ENCODE measurements around the gene C14orf180. TPM values are rescaled to one million over a fixed set of nuclear protein-coding genes. Genes with fewer than 3 reads are reported as not detected.

C14orf180 gene
- total RNA-seq, 1 donor from 2014 or later, result 1.7 TPM

DNA sequence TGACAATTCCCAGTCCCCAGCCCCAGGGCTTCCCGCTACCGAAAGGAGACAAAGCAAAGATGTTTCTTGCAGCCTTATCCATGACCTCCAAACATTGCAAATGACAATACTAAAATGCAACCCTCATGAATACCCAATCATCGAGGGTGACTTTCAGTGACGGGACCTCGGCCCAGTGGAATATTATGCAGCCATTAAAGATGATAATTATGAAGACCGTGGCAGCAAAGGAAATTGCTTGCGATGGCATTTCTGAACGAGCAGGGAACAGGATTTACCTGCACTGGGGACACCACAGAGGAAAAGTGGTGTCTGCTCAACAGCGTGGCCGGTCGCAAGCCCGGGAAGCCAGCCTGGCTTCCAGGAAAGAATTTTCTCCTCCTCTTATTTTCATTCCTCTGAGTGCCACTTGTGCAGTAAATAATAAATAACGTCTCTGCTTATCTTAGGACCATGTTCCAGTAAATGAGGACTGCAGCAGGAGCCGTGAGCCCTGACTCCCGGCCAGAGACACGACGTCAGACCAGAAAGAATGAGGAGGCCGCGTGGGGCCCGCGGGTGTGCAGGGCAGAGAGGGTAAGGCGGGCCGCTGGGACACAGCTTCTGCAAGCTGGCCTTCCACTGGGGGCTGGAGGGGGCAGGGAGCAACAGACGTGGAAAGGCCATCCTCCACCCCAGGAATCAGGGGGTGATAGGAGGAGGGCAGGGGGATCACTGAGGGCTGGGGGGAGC lies 6.6 kb downstream of the C14orf180 start:
- Histone ChIP-seq H3K27ac (no peak overlapping the region), H3K9me3 (no peaks in the 10 kb centered on the region), H3K36me3 (no peaks in the 10 kb centered on the region), H3K4me3 (no peak overlapping the region), H3K4me1 (no peaks in the 10 kb centered on the region), H3K27me3 (no peaks in the 10 kb centered on the region)
- no peak for TF ChIP-seq POLR2AphosphoS5 (IDR thresholded peaks at IDR 0.05; ENCODE audit: insufficient read depth in 1 of 2, low read depth in 1 of 2)
- no peak for TF ChIP-seq POLR2A (IDR thresholded peaks at IDR 0.05)
- TF ChIP-seq, protein P1, sequence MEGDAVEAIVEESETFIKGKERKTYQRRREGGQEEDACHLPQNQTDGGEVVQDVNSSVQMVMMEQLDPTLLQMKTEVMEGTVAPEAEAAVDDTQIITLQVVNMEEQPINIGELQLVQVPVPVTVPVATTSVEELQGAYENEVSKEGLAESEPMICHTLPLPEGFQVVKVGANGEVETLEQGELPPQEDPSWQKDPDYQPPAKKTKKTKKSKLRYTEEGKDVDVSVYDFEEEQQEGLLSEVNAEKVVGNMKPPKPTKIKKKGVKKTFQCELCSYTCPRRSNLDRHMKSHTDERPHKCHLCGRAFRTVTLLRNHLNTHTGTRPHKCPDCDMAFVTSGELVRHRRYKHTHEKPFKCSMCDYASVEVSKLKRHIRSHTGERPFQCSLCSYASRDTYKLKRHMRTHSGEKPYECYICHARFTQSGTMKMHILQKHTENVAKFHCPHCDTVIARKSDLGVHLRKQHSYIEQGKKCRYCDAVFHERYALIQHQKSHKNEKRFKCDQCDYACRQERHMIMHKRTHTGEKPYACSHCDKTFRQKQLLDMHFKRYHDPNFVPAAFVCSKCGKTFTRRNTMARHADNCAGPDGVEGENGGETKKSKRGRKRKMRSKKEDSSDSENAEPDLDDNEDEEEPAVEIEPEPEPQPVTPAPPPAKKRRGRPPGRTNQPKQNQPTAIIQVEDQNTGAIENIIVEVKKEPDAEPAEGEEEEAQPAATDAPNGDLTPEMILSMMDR (IDR thresholded peaks at IDR 0.05), result no peak
- intact Hi-C loops (cut with DNase I), result no loop called here
- DNase-seq (ENCODE audit: extremely low spot score in 2 of 2), result no peak

DNA sequence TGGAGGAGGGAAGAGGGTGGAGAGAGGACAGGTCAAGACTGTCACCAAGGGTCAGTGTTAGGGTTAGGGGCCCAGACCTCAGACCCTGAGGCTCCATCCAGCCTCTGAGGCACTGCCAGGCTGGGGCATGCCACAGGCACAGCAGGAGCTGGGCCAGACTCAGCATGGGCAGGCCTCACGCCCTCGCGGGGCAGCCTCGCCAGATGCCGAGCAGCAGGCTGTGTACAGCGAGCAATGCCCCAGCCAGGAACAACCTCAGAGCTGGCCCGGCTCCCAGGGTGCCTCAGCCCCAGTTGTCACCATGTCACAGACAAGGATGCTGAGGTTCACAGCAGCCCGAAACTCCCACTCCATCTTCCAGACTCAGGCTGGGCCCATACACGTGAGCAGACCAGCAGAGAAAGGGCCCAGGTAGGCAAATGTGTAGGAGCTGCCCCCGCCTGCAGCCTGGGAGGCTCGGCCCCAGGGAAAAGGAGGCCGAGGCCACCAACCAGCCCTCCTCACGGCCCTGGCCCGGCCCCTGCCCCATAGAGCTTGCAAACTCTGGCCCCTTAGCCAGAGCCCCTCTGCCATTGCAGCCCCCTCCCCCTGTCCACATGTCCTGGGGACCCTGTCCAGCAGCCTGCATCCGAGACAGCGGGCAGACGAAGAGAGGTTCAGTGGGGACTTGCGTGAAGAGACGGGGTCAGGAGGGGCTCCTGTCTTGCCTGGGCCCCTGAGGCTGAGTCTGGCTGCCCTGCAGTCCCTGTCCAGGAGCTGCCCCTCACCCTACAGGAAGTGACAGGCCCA lies 7.5 kb downstream of the C14orf180 start:
- Histone ChIP-seq H3K4me1 (no peaks in the 10 kb centered on the region), H3K9me3 (no peaks in the 10 kb centered on the region), H3K27ac (no peak overlapping the region), H3K4me3 (no peak overlapping the region), H3K27me3 (no peaks in the 10 kb centered on the region), H3K36me3 (no peaks in the 10 kb centered on the region)
- intact Hi-C loops (cut with DNase I), result no loop called here
- DNase-seq (ENCODE audit: extremely low spot score in 2 of 2), result no peak
- TF ChIP-seq POLR2AphosphoS5 (IDR thresholded peaks at IDR 0.05; ENCODE audit: insufficient read depth in 1 of 2, low read depth in 1 of 2) (no peak), POLR2A (IDR thresholded peaks at IDR 0.05) (no peak)
- TF ChIP-seq, protein P1 (IDR thresholded peaks at IDR 0.05), result no peak

DNA sequence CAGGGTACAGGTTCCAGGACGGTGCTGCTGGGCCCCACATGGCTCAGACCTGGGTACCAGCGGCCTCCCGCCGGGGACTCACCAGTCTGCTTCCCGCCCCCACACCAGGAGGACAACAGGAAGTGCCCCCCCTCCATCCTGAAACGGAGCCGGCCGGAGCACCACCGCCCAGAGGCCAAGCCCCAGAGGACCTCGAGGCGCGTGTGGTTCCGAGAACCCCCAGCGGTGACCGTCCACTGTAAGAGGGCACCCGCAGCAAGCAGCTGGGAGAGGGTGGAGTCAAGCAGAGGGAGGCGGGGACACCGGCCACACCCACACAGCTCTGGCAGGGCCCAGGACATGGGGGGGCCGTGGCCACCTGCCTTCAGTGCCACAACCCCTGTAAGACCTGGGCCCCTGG lies 8.1 kb downstream of the C14orf180 start:
- Histone ChIP-seq H3K4me3 (no peak overlapping the region), H3K36me3 (no peaks in the 10 kb centered on the region), H3K4me1 (no peaks in the 10 kb centered on the region), H3K9me3 (no peaks in the 10 kb centered on the region), H3K27me3 (no peaks in the 10 kb centered on the region), H3K27ac (no peak overlapping the region)
- no peak for DNase-seq (ENCODE audit: extremely low spot score in 2 of 2)
- no peak for TF ChIP-seq POLR2AphosphoS5 (IDR thresholded peaks at IDR 0.05; ENCODE audit: insufficient read depth in 1 of 2, low read depth in 1 of 2)
- TF ChIP-seq POLR2A (IDR thresholded peaks at IDR 0.05), result no peak
- TF ChIP-seq, protein P1 (IDR thresholded peaks at IDR 0.05), result no peak
- intact Hi-C loops (cut with DNase I), result no loop called here

DNA sequence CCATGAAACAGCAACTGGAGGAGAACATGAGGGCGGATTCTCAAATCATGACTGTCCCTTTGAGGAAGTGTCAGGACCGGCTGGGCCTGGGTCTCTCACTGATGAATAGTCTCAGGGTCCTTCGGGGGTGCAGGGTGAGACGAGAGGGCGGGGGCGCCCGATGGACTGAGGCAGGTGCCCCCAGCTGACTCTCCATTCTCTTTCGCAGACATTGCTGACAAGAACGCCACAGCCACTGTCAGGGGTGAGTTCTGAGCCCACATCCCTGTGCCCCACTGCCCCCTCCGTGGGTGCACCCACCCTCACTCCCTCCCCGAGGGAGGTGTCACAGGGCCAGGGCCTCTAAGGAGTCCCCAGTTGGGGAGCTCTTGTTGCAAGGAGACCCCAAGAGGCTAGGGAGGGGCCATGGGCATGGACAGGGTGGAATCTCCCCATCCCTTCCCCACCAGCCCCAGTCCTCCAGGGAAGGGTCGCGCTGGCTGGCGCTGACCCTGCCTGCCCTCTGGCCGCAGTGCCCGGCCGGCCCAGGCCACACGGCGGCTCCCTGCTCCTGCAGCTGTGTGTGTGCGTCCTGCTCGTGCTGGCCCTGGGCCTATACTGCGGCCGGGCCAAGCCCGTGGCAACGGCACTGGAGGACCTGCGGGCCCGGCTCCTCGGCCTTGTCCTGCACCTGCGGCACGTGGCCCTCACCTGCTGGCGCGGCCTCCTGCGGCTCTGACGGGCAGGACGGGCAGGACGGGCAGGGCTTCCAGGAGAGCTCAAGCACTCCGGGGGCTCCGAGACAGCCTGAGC lies 8.7 kb downstream of the C14orf180 start:
- H3K27me3 ChIP-seq, result no peaks in the 10 kb centered on the region
- intact Hi-C loops (cut with DNase I), result no loop called here
- TF ChIP-seq POLR2AphosphoS5 (IDR thresholded peaks at IDR 0.05; ENCODE audit: insufficient read depth in 1 of 2, low read depth in 1 of 2) (no peak), POLR2A (IDR thresholded peaks at IDR 0.05) (no peak)
- TF ChIP-seq, protein P1 (IDR thresholded peaks at IDR 0.05), result no peak
- H3K4me3 ChIP-seq, result no peak overlapping the region
- H3K36me3 ChIP-seq, result no peaks in the 10 kb centered on the region
- no peaks in the 10 kb centered on the region for H3K9me3 ChIP-seq
- H3K4me1 ChIP-seq, result no peaks in the 10 kb centered on the region
- DNase-seq (ENCODE audit: extremely low spot score in 2 of 2), result no peak
- H3K27ac ChIP-seq, result no peak overlapping the region
